Left ventricle myocardium inferior (tissue), 1 donor: ENCODE data around the gene CHD5. TPM values are rescaled to one million over a fixed set of nuclear protein-coding genes. Genes with fewer than 3 reads are reported as not detected.
"Not testable (repeated sequence)": the region's sequence is repeated elsewhere in the genome, so short reads cannot be mapped to it uniquely, and the experiment has no call there.

Experiments used
- DNase-seq: peaks from one replicate; pipeline ENCODE4 v3.0.0-alpha.2; 2020
- H3K27ac ChIP-seq: fragments of 200-600 bp; replicated peaks from 2 replicates; pipeline ENCODE4 v1.8.0; 2021
- H3K27me3 ChIP-seq: fragments of 200-600 bp; 2 replicates; pipeline ENCODE4 v1.8.0; 2021; ENCODE audit warnings: low read depth
- H3K36me3 ChIP-seq: fragments of 200-600 bp; 2 replicates; pipeline ENCODE4 v1.8.0; 2021
- H3K4me1 ChIP-seq: fragments of 200-600 bp; 2 replicates; pipeline ENCODE4 v1.8.0; 2021
- H3K4me3 ChIP-seq: fragments of 200-600 bp; 2 replicates; pipeline ENCODE4 v1.8.0; 2021; ENCODE audit warnings: mild to moderate bottlenecking, moderate library complexity
- H3K9me3 ChIP-seq: fragments of 200-600 bp; replicated peaks from 2 replicates; pipeline ENCODE4 v1.8.0; 2021
- CTCF ChIP-seq: fragments of 200-600 bp; IDR thresholded peaks from 2 replicates; pipeline ENCODE4 v1.8.0; 2021; ENCODE audit warnings: antibody characterized with exemption, mild to moderate bottlenecking, borderline replicate concordance
- intact Hi-C: fragments of 100-400 bp; cut with micrococcal nuclease; formaldehyde crosslinking; loops from one replicate; pipeline ENCODE4 v1.11.0; 2022
- total RNA-seq: library from RNA; stranded (reverse); fragmentation: NEBNext Ultra II Directional; extraction: Animal tissue kit (Norgen Biotek cat#: 25700); gene quantifications from one replicate; pipeline ENCODE4 v1.2.1, GENCODE V29; 2021
- donor health status: DM: no; HTN: yes; CAD: no; lungs with severe emphysema.

Gene CHD5
- total RNA-seq, 1 donor from 2014 or later = 0.19 TPM

GRCh38 chr1:6068073-6068472, 112.0 kb downstream of the CHD5 start:
- Histone ChIP-seq H3K27me3 (no peaks in the 10 kb centered on the region), H3K4me1 (peaks cover 16% of the 10 kb centered on the region), H3K36me3 (no peaks in the 10 kb centered on the region), H3K4me3 (no peak overlapping the region), H3K9me3 (no peaks in the 10 kb centered on the region), H3K27ac (no peak overlapping the region)
- no peak for TF ChIP-seq CTCF
- intact Hi-C loops = no loop called here
- DNase-seq = no peak

- no peak for TF ChIP-seq CTCF
- DNase-seq = no peak
- H3K4me1 ChIP-seq = peaks cover 16% of the 10 kb centered on the region
- H3K27me3 ChIP-seq = no peaks in the 10 kb centered on the region
- intact Hi-C loops = no loop called here
- no peak overlapping the region for H3K27ac ChIP-seq
- H3K4me3 ChIP-seq = no peak overlapping the region
- H3K9me3 ChIP-seq = no peaks in the 10 kb centered on the region
- H3K36me3 ChIP-seq = no peaks in the 10 kb centered on the region
These were observed 113.4 kb downstream of the CHD5 start for GRCh38 chr1:6066680-6067079.

- Histone ChIP-seq H3K4me1 (peaks cover 16% of the 10 kb centered on the region), H3K27ac (no peak overlapping the region), H3K27me3 (no peaks in the 10 kb centered on the region), H3K9me3 (no peaks in the 10 kb centered on the region), H3K36me3 (no peaks in the 10 kb centered on the region), H3K4me3 (no peak overlapping the region)
- peak; percentile 51 for DNase-seq
- TF ChIP-seq CTCF = no peak
- intact Hi-C loops = no loop called here
These were observed 114.8 kb downstream of the CHD5 start for GRCh38 chr1:6065093-6065858.

GRCh38 chr1:6063532-6064053, 116.5 kb downstream of the CHD5 start:
- H3K27ac ChIP-seq, H3K4me3 ChIP-seq, H3K36me3 ChIP-seq, intact Hi-C loops, H3K27me3 ChIP-seq, H3K9me3 ChIP-seq, DNase-seq: not testable (repeated sequence)
- H3K4me1 ChIP-seq = peaks cover 28% of the 10 kb centered on the region

GRCh38 chr1:6062670-6063069, 117.5 kb downstream of the CHD5 start:
- Histone ChIP-seq H3K27ac (no peak overlapping the region), H3K27me3 (no peaks in the 10 kb centered on the region), H3K9me3 (no peaks in the 10 kb centered on the region), H3K36me3 (no peaks in the 10 kb centered on the region), H3K4me1 (peaks cover 35% of the 10 kb centered on the region), H3K4me3 (no peak overlapping the region)
- no peak for DNase-seq
- TF ChIP-seq CTCF = no peak
- intact Hi-C loops = no loop called here

GRCh38 chr1:6059866-6060265, 120.3 kb downstream of the CHD5 start:
- Histone ChIP-seq H3K27me3 (no peaks in the 10 kb centered on the region), H3K36me3 (no peaks in the 10 kb centered on the region), H3K27ac (no peak overlapping the region), H3K9me3 (no peaks in the 10 kb centered on the region), H3K4me3 (no peak overlapping the region), H3K4me1 (peaks cover 28% of the 10 kb centered on the region)
- no peak for DNase-seq
- intact Hi-C loops = loop anchor here (10.0 kb wide), 2 partner anchors 125 to 195 kb away; partner anchors contain the start of gene CHD5
- TF ChIP-seq CTCF = no peak
